ENCODE results near the gene KIAA0408. TPM values are rescaled to one million over a fixed set of nuclear protein-coding genes. Genes with fewer than 3 reads are reported as not detected.

The KIAA0408 gene
- total RNA-seq, 1 experiment from 2014 or later: 34.7 TPM

DNA sequence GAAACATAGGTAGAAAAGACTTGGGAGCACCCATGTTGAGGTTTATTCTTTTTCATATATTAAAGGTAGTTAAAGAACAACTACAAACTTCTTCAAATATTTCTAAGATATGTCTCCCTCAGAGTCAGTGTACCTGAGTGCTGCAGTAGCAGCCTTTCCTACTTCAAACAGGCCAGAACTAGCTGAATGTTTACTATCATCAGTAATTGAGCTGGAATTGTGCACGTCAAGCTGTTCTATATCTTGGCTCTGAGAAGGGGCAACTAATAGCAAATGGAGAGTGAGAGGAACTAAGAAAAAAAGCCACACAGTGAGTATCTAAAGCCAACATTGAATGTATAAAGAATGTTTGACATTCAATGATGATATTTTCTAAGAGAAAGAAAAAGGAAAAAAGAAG lies 38.2 kb upstream of the KIAA0408 start:
- Histone ChIP-seq H3K27ac (ENCODE audit: low read depth, low read length, poor library complexity, severe bottlenecking) (no peak overlapping the region), H3K27me3 (replicated peaks; ENCODE audit: insufficient read depth, low read depth, low read length, poor library complexity) (no peaks in the 10 kb centered on the region), H3K9me3 (ENCODE audit: low read depth, low read length, poor library complexity, severe bottlenecking) (no peaks in the 10 kb centered on the region), H3K36me3 (ENCODE audit: insufficient read depth, low read length, poor library complexity, severe bottlenecking) (peaks cover 14% of the 10 kb centered on the region), H3K4me1 (ENCODE audit: insufficient read depth, low read length, poor library complexity, severe bottlenecking) (no peaks in the 10 kb centered on the region), H3K4me3 (ENCODE audit: low read depth, low read length, poor library complexity, severe bottlenecking) (no peak overlapping the region)
- ChIA-PET CTCF (no interaction called here), POLR2A (ENCODE audit: low non-redundant PET) (no interaction called here)
- DNase-seq (ENCODE audit: low spot score): no peak
- TF ChIP-seq CTCF (conservative IDR thresholded peaks at IDR 0.05; ENCODE audit: low read depth, low read length) (no peak), EZH2 (IDR thresholded peaks at IDR 0.05; ENCODE audit: borderline replicate concordance, low read depth, low read length, poor library complexity, severe bottlenecking) (no peak)
- no TSS peak for BruUV-seq (replicated peaks)
- intact Hi-C loops (cut with micrococcal nuclease; ENCODE audit: unreplicated experiment): no loop called here

DNA sequence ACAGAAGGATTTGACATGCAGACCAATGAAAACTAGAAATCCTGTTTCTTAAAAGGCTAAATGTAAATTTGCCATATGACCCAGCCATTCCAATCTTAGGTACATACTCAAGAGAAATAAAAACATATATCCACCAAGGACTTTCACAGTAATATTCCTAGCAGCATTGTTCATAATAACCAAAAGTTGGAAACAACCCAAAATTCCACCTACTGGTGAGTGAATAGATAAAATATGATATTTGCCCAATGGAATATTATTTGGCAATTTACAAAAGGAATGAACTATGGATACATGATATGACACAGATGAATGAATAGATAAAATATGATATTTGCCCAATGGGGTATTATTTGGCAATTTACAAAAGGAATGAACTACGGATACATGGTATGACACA lies 37.3 kb upstream of the KIAA0408 start:
- Histone ChIP-seq H3K36me3 (ENCODE audit: insufficient read depth, low read length, poor library complexity, severe bottlenecking) (peaks cover 16% of the 10 kb centered on the region), H3K9me3 (ENCODE audit: low read depth, low read length, poor library complexity, severe bottlenecking) (no peaks in the 10 kb centered on the region), H3K4me3 (ENCODE audit: low read depth, low read length, poor library complexity, severe bottlenecking) (no peak overlapping the region), H3K4me1 (ENCODE audit: insufficient read depth, low read length, poor library complexity, severe bottlenecking) (no peaks in the 10 kb centered on the region), H3K27me3 (replicated peaks; ENCODE audit: insufficient read depth, low read depth, low read length, poor library complexity) (no peaks in the 10 kb centered on the region), H3K27ac (ENCODE audit: low read depth, low read length, poor library complexity, severe bottlenecking) (no peak overlapping the region)
- no peak; the same call in 1 of the 2 replicates for TF ChIP-seq CTCF (conservative IDR thresholded peaks at IDR 0.05; ENCODE audit: low read depth, low read length)
- TF ChIP-seq EZH2 (IDR thresholded peaks at IDR 0.05; ENCODE audit: borderline replicate concordance, low read depth, low read length, poor library complexity, severe bottlenecking): no peak
- ChIA-PET POLR2A (ENCODE audit: low non-redundant PET) (no interaction called here), CTCF (no interaction called here)
- DNase-seq (ENCODE audit: low spot score): no peak
- intact Hi-C loops (cut with micrococcal nuclease; ENCODE audit: unreplicated experiment): no loop called here
- no TSS peak for BruUV-seq (replicated peaks)

GRCh38 chr6:127494240-127494767 lies 35.1 kb upstream of the KIAA0408 start:
- intact Hi-C loops (cut with micrococcal nuclease; ENCODE audit: unreplicated experiment): no loop called here
- no peak for DNase-seq (ENCODE audit: low spot score)
- Histone ChIP-seq H3K27ac (ENCODE audit: low read depth, low read length, poor library complexity, severe bottlenecking) (no peak overlapping the region), H3K36me3 (ENCODE audit: insufficient read depth, low read length, poor library complexity, severe bottlenecking) (peaks cover 34% of the 10 kb centered on the region), H3K4me3 (ENCODE audit: low read depth, low read length, poor library complexity, severe bottlenecking) (no peak overlapping the region), H3K9me3 (ENCODE audit: low read depth, low read length, poor library complexity, severe bottlenecking) (peaks cover 6% of the 10 kb centered on the region), H3K4me1 (ENCODE audit: insufficient read depth, low read length, poor library complexity, severe bottlenecking) (no peaks in the 10 kb centered on the region), H3K27me3 (replicated peaks; ENCODE audit: insufficient read depth, low read depth, low read length, poor library complexity) (no peaks in the 10 kb centered on the region)
- POLR2A ChIA-PET (ENCODE audit: low non-redundant PET): no interaction called here
- BruUV-seq (replicated peaks): no TSS peak
- CTCF ChIA-PET: interaction anchor here (0.8 kb wide), 1 partner anchor 21 kb away, joined by 3 read pairs; no protein-coding TSS in a partner anchor
- TF ChIP-seq CTCF (conservative IDR thresholded peaks at IDR 0.05; ENCODE audit: low read depth, low read length) (no peak), EZH2 (IDR thresholded peaks at IDR 0.05; ENCODE audit: borderline replicate concordance, low read depth, low read length, poor library complexity, severe bottlenecking) (no peak)
